ENCODE data around the gene ANKRD11.

GRCh38 chr16:89425523-89425922 is 64.8 kb downstream of the ANKRD11 start:
- TF ChIP-seq, protein P1, sequence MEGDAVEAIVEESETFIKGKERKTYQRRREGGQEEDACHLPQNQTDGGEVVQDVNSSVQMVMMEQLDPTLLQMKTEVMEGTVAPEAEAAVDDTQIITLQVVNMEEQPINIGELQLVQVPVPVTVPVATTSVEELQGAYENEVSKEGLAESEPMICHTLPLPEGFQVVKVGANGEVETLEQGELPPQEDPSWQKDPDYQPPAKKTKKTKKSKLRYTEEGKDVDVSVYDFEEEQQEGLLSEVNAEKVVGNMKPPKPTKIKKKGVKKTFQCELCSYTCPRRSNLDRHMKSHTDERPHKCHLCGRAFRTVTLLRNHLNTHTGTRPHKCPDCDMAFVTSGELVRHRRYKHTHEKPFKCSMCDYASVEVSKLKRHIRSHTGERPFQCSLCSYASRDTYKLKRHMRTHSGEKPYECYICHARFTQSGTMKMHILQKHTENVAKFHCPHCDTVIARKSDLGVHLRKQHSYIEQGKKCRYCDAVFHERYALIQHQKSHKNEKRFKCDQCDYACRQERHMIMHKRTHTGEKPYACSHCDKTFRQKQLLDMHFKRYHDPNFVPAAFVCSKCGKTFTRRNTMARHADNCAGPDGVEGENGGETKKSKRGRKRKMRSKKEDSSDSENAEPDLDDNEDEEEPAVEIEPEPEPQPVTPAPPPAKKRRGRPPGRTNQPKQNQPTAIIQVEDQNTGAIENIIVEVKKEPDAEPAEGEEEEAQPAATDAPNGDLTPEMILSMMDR (IDR thresholded peaks at IDR 0.05 in 2 of 3, conservative IDR thresholded peaks at IDR 0.05 in 1 of 3; ENCODE audit: borderline replicate concordance in 1 of 3, insufficient read depth in 1 of 3, low read depth in 2 of 3, low read length in 2 of 3) = no peak
- TF ChIP-seq ZNF274 (IDR thresholded peaks at IDR 0.05; ENCODE audit: low read depth, low read length) = no peak
- no peak for TF ChIP-seq JUND (IDR thresholded peaks at IDR 0.05)
- TF ChIP-seq POLR2A (IDR thresholded peaks at IDR 0.05; ENCODE audit: borderline replicate concordance, extremely low read depth, insufficient read depth, insufficient read length) = no peak
- no peak for TF ChIP-seq EZH2 (IDR thresholded peaks at IDR 0.05)
- TF ChIP-seq POLR2AphosphoS5 (IDR thresholded peaks at IDR 0.05; ENCODE audit: low read depth, low read length) = no peak
- TF ChIP-seq RAD21 (IDR thresholded peaks at IDR 0.05; ENCODE audit: low read depth) = no peak
- TF ChIP-seq EGR1 (IDR thresholded peaks at IDR 0.05; ENCODE audit: low read depth) = no peak

Measured in HCT116 (cell line).